SK-N-SH treated with all-trans-retinoic acid at 6 μM for 48 hours (cell line): Measurements from ENCODE around the gene INPP5J.

Experiments used
- ATAC-seq: fragments of 200-7000 bp; cut with Tn5 transposase; 3 replicates; pipeline ENCODE4 v1.9.1; 2020; ENCODE audit warnings: mild to moderate bottlenecking, moderate library complexity
- ARNTL ChIP-seq: fragments of 450-650 bp; formaldehyde crosslinking; IDR thresholded peaks from 2 replicates; pipeline ENCODE4 v1.5.0; 2020; ENCODE audit warnings: low read depth, mild to moderate bottlenecking, moderate library complexity, borderline replicate concordance
- BACH2 ChIP-seq: fragments of 250-450 bp; sonication (Bioruptor Pico); IDR thresholded peaks from 2 replicates; pipeline ENCODE4 v1.9.0; 2021; ENCODE audit warnings: mild to moderate bottlenecking, borderline replicate concordance
- CREB5 ChIP-seq: fragments of 250-450 bp; sonication (Bioruptor Pico); IDR thresholded peaks from 2 replicates; pipeline ENCODE4 v1.5.1; 2020; ENCODE audit warnings: low read depth, mild to moderate bottlenecking, moderate library complexity
- CSDC2 ChIP-seq: fragments of 250-450 bp; sonication (Bioruptor Pico); IDR thresholded peaks from 2 replicates; pipeline ENCODE4 v1.5.0; 2020; ENCODE audit warnings: mild to moderate bottlenecking, moderate library complexity
- CSRNP3 ChIP-seq: fragments of 250-450 bp; sonication (Bioruptor Pico); IDR thresholded peaks from 2 replicates; pipeline ENCODE4 v1.5.1; 2021; ENCODE audit warnings: mild to moderate bottlenecking, moderate library complexity
- ESRRG ChIP-seq: fragments of 250-450 bp; sonication (Bioruptor Pico); IDR thresholded peaks from 2 replicates; pipeline ENCODE4 v1.6.1; 2021; ENCODE audit warnings: mild to moderate bottlenecking
- GLIS3 ChIP-seq: fragments of 250-450 bp; sonication (Bioruptor Pico); IDR thresholded peaks from 2 replicates; pipeline ENCODE4 v1.5.0; 2020; ENCODE audit warnings: mild to moderate bottlenecking, moderate library complexity
- ISL1 ChIP-seq: fragments of 250-450 bp; sonication (Bioruptor Pico); IDR thresholded peaks from 2 replicates; pipeline ENCODE4 v2.1.2; 2022; ENCODE audit warnings: mild to moderate bottlenecking, moderate library complexity
- OSR1 ChIP-seq: fragments of 250-450 bp; sonication (Bioruptor Pico); IDR thresholded peaks from 2 replicates; pipeline ENCODE4 v1.8.0; 2022; ENCODE audit warnings: moderate library complexity, mild to moderate bottlenecking, inconsistent platforms
- PPARA ChIP-seq: fragments of 250-450 bp; sonication (Bioruptor Pico); IDR thresholded peaks from 2 replicates; pipeline ENCODE4 v1.5.0; 2020; ENCODE audit warnings: mild to moderate bottlenecking, borderline replicate concordance
- RARB ChIP-seq: fragments of 250-450 bp; sonication (Bioruptor Pico); IDR thresholded peaks from 2 replicates; pipeline ENCODE4 v1.8.0; 2021; ENCODE audit warnings: mild to moderate bottlenecking, moderate library complexity
- SNAI2 ChIP-seq: fragments of 250-450 bp; sonication (Bioruptor Pico); IDR thresholded peaks from 2 replicates; pipeline ENCODE4 v1.5.0; 2020; ENCODE audit warnings: mild to moderate bottlenecking, moderate library complexity
- TCF4 ChIP-seq: fragments of 250-450 bp; sonication (Bioruptor Pico); IDR thresholded peaks from 2 replicates; pipeline ENCODE4 v1.8.0; 2021; ENCODE audit warnings: mild to moderate bottlenecking, moderate library complexity, borderline replicate concordance
- TOX ChIP-seq: fragments of 250-450 bp; sonication (Bioruptor Pico); IDR thresholded peaks from 2 replicates; pipeline ENCODE4 v1.8.0; 2021; ENCODE audit warnings: mild to moderate bottlenecking, moderate library complexity, borderline replicate concordance
- TSHZ2 ChIP-seq: fragments of 250-450 bp; sonication (Bioruptor Pico); IDR thresholded peaks from 2 replicates; pipeline ENCODE4 v1.5.0; 2020; ENCODE audit warnings: mild to moderate bottlenecking, moderate library complexity
- ZC3H10 ChIP-seq: fragments of 250-450 bp; sonication (Bioruptor Pico); IDR thresholded peaks from 2 replicates; pipeline ENCODE4 v1.5.1; 2021; ENCODE audit warnings: mild to moderate bottlenecking, moderate library complexity
- ZFP3 ChIP-seq: fragments of 250-450 bp; sonication (Bioruptor Pico); IDR thresholded peaks from 2 replicates; pipeline ENCODE4 v1.5.0; 2020; ENCODE audit warnings: mild to moderate bottlenecking, moderate library complexity
- ZFP30 ChIP-seq: fragments of 450-650 bp; formaldehyde crosslinking; IDR thresholded peaks from 2 replicates; pipeline ENCODE4 v1.5.0; 2022; ENCODE audit warnings: mild to moderate bottlenecking, moderate library complexity
- ZNF565 ChIP-seq: fragments of 450-650 bp; formaldehyde crosslinking; conservative IDR thresholded peaks from 2 replicates; pipeline ENCODE4 v1.5.0; 2020; ENCODE audit warnings: low read depth, mild to moderate bottlenecking, moderate library complexity
- ZNF70 ChIP-seq: fragments of 450-650 bp; formaldehyde crosslinking; IDR thresholded peaks from 2 replicates; pipeline ENCODE4 v1.5.0; 2020; ENCODE audit warnings: mild to moderate bottlenecking, moderate library complexity
- ZNF8 ChIP-seq: fragments of 450-650 bp; formaldehyde crosslinking; IDR thresholded peaks from 2 replicates; pipeline ENCODE4 v1.5.0; 2020; ENCODE audit warnings: mild to moderate bottlenecking, moderate library complexity
- TF ChIP-seq, protein P1 (sequence below): fragments of 250-450 bp; sonication (Bioruptor Pico); IDR thresholded peaks from 2 replicates; pipeline ENCODE4 v1.8.0; 2020; ENCODE audit warnings: mild to moderate bottlenecking, moderate library complexity, borderline replicate concordance
- TF ChIP-seq, protein P2 (sequence below): fragments of 250-450 bp; sonication (Bioruptor Pico); IDR thresholded peaks from 2 replicates; pipeline ENCODE4 v1.8.0; 2021; ENCODE audit warnings: low read depth, mild to moderate bottlenecking, moderate library complexity, borderline replicate concordance

Gene INPP5J

GRCh38 chr22:31079095-31079642 lies 43.6 kb upstream of the INPP5J start:
- ATAC-seq = no peak
- TF ChIP-seq ARNTL (no peak), ZC3H10 (CRISPR knock-in tag) (no peak), OSR1 (CRISPR knock-in tag) (no peak), ESRRG (CRISPR knock-in tag) (no peak), SNAI2 (no peak), GLIS3 (CRISPR knock-in tag) (no peak), ZNF8 (CRISPR knock-in tag) (no peak), ZNF565 (CRISPR knock-in tag) (no peak), TSHZ2 (CRISPR knock-in tag) (no peak), CSDC2 (CRISPR knock-in tag) (no peak), BACH2 (CRISPR knock-in tag) (no peak), ZFP30 (CRISPR knock-in tag) (no peak), ZFP3 (CRISPR knock-in tag) (no peak), CREB5 (no peak), CSRNP3 (CRISPR knock-in tag) (no peak), ZNF70 (CRISPR knock-in tag) (no peak), PPARA (CRISPR knock-in tag) (no peak)
- TF ChIP-seq, protein P1, sequence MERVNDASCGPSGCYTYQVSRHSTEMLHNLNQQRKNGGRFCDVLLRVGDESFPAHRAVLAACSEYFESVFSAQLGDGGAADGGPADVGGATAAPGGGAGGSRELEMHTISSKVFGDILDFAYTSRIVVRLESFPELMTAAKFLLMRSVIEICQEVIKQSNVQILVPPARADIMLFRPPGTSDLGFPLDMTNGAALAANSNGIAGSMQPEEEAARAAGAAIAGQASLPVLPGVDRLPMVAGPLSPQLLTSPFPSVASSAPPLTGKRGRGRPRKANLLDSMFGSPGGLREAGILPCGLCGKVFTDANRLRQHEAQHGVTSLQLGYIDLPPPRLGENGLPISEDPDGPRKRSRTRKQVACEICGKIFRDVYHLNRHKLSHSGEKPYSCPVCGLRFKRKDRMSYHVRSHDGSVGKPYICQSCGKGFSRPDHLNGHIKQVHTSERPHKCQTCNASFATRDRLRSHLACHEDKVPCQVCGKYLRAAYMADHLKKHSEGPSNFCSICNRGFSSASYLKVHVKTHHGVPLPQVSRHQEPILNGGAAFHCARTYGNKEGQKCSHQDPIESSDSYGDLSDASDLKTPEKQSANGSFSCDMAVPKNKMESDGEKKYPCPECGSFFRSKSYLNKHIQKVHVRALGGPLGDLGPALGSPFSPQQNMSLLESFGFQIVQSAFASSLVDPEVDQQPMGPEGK (CRISPR knock-in tag) = no peak
- TF ChIP-seq, protein P2, sequence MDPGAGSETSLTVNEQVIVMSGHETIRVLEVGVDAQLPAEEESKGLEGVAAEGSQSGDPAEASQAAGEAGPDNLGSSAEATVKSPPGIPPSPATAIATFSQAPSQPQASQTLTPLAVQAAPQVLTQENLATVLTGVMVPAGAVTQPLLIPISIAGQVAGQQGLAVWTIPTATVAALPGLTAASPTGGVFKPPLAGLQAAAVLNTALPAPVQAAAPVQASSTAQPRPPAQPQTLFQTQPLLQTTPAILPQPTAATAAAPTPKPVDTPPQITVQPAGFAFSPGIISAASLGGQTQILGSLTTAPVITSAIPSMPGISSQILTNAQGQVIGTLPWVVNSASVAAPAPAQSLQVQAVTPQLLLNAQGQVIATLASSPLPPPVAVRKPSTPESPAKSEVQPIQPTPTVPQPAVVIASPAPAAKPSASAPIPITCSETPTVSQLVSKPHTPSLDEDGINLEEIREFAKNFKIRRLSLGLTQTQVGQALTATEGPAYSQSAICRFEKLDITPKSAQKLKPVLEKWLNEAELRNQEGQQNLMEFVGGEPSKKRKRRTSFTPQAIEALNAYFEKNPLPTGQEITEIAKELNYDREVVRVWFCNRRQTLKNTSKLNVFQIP = no peak

- no peak for ATAC-seq
- no peak for TF ChIP-seq RARB (CRISPR knock-in tag)
- no peak for TF ChIP-seq ZFP30 (CRISPR knock-in tag)
- TF ChIP-seq, protein P1 (CRISPR knock-in tag) = no peak
- TF ChIP-seq SNAI2 = no peak
- no peak for TF ChIP-seq TOX (CRISPR knock-in tag)
- TF ChIP-seq ISL1 (CRISPR knock-in tag) = no peak
- no peak for TF ChIP-seq GLIS3 (CRISPR knock-in tag)
- TF ChIP-seq ZNF8 (CRISPR knock-in tag) = no peak
- TF ChIP-seq TCF4 = no peak
- TF ChIP-seq ZNF565 (CRISPR knock-in tag) = no peak
- no peak for TF ChIP-seq OSR1 (CRISPR knock-in tag)
- no peak for TF ChIP-seq CSRNP3 (CRISPR knock-in tag)
- no peak for TF ChIP-seq ZC3H10 (CRISPR knock-in tag)
- no peak for TF ChIP-seq ARNTL
- no peak for TF ChIP-seq ZFP3 (CRISPR knock-in tag)
- TF ChIP-seq CREB5 = no peak
Measured at GRCh38 chr22:31080164-31080847, 42.5 kb upstream of the INPP5J start.
